CD14-positive monocyte (primary cell): ENCODE data around the gene PPM1H. TPM values are rescaled to one million over a fixed set of nuclear protein-coding genes. Genes with fewer than 3 reads are reported as not detected.

Experiments used
- DNase-seq, 3 donors: peaks; one replicate each; pipeline ENCODE4 v3.0.0-alpha.2; 2011 to 2022
- H2AFZ ChIP-seq: 2 replicates; pipeline ENCODE4 v1.6.0; 2012; ENCODE audit warnings: mild to moderate bottlenecking, low read depth, low read length, inconsistent platforms; ENCODE audit not compliant: insufficient read depth, poor library complexity, severe bottlenecking
- H3K27ac ChIP-seq, 2 donors: 1 replicate in 1 of 2; 2 replicates in 1 of 2; pipeline ENCODE4 v1.5.1; 2012 to 2013; ENCODE audit warnings: low read length in 2 of 2, control low read depth in 1 of 2, inconsistent platforms in 1 of 2, low read depth in 1 of 2, mild to moderate bottlenecking in 1 of 2
- H3K27me3 ChIP-seq, 2 donors: one replicate each; pipeline versions ENCODE4 v1.6.0 to v1.6.1; 2011 to 2013; ENCODE audit warnings: low read length in 2 of 2; ENCODE audit not compliant: control insufficient read depth in 2 of 2, insufficient read depth in 2 of 2
- H3K36me3 ChIP-seq, 2 donors: replicated peaks in 1 of 2; 1 replicate in 1 of 2; 2 replicates in 1 of 2; pipeline versions ENCODE4 v1.5.1 to v1.6.1; 2012 to 2013; ENCODE audit warnings: low read length in 2 of 2, control low read depth in 1 of 2, inconsistent platforms in 1 of 2, mild to moderate bottlenecking in 1 of 2; ENCODE audit not compliant: insufficient read depth in 2 of 2, control insufficient read depth in 1 of 2
- H3K4me1 ChIP-seq, 2 donors: 1 replicate in 1 of 2; 2 replicates in 1 of 2; pipeline versions ENCODE4 v1.5.1 to v1.6.1; 2012 to 2013; ENCODE audit warnings: low read length in 2 of 2, control low read depth in 1 of 2, inconsistent platforms in 1 of 2, mild to moderate bottlenecking in 1 of 2, moderate library complexity in 1 of 2; ENCODE audit not compliant: insufficient read depth in 2 of 2, control insufficient read depth in 1 of 2
- H3K4me2 ChIP-seq: replicated peaks from 2 replicates; pipeline ENCODE3; 2012; ENCODE audit warnings: low read length, moderate library complexity, mild to moderate bottlenecking; ENCODE audit not compliant: poor library complexity, severe bottlenecking; ENCODE audit errors: extremely low read depth
- H3K4me3 ChIP-seq, 3 experiments: fragments of 200-600 bp in 1 of 3; sonication (generic) in 1 of 3; replicated peaks in 1 of 3; 1 replicate in 2 of 3; 2 replicates in 1 of 3; pipeline ENCODE4 v1.5.1; 2011 to 2013; ENCODE audit warnings: low read length in 3 of 3, mild to moderate bottlenecking in 3 of 3, control low read depth in 2 of 3, low read depth in 2 of 3, inconsistent platforms in 1 of 3, moderate library complexity in 1 of 3
- H3K79me2 ChIP-seq: 2 replicates; pipeline ENCODE4 v1.6.0; 2012; ENCODE audit warnings: mild to moderate bottlenecking, control low read depth, inconsistent platforms, low read length, moderate library complexity; ENCODE audit not compliant: insufficient read depth
- H3K9ac ChIP-seq: 2 replicates; pipeline ENCODE4 v1.6.0; 2017; ENCODE audit warnings: low read length, mild to moderate bottlenecking; ENCODE audit not compliant: insufficient read depth, poor library complexity, severe bottlenecking
- H3K9me3 ChIP-seq, 2 donors: replicated peaks in 1 of 2; 1 replicate in 1 of 2; 2 replicates in 1 of 2; pipeline versions ENCODE4 v1.5.1 to v1.6.1; 2012 to 2013; ENCODE audit warnings: low read length in 2 of 2, control low read depth in 1 of 2; ENCODE audit not compliant: control insufficient read depth in 1 of 2, insufficient read depth in 1 of 2
- H4K20me1 ChIP-seq: 2 replicates; pipeline ENCODE4 v1.6.0; 2012; ENCODE audit warnings: mild to moderate bottlenecking, low read length, control low read depth, moderate library complexity; ENCODE audit not compliant: insufficient read depth
- H3K27ac Mint-ChIP-seq, 7 donors: one replicate each; pipeline ENCODE4 v1.8.0; 2020; ENCODE audit warnings: mild to moderate bottlenecking in 7 of 7, mixed read lengths in 7 of 7, moderate library complexity in 6 of 7, inconsistent platforms in 2 of 7
- H3K27me3 Mint-ChIP-seq, 3 donors: one replicate each; pipeline ENCODE4 v1.8.0; 2021 to 2022; ENCODE audit warnings: low read depth in 3 of 3, mild to moderate bottlenecking in 3 of 3, mixed read lengths in 3 of 3, moderate library complexity in 3 of 3, inconsistent platforms in 1 of 3
- H3K36me3 Mint-ChIP-seq, 2 donors: one replicate each; pipeline ENCODE4 v1.8.0; 2020; ENCODE audit warnings: mixed read lengths in 2 of 2, inconsistent platforms in 1 of 2, mild to moderate bottlenecking in 1 of 2
- H3K4me1 Mint-ChIP-seq: one replicate; pipeline ENCODE4 v1.8.0; 2020; ENCODE audit warnings: mild to moderate bottlenecking, mixed read lengths
- H3K4me3 Mint-ChIP-seq, 2 donors: one replicate each; pipeline ENCODE4 v1.8.0; 2020; ENCODE audit warnings: mild to moderate bottlenecking in 2 of 2, mixed read lengths in 2 of 2, moderate library complexity in 1 of 2
- H3K9me3 Mint-ChIP-seq, 7 donors: one replicate each; pipeline ENCODE4 v1.8.0; 2020 to 2022; ENCODE audit warnings: mixed read lengths in 7 of 7, mild to moderate bottlenecking in 6 of 7, moderate library complexity in 6 of 7, inconsistent platforms in 2 of 7
- WGBS: methylation state at CpG from one replicate; pipeline ENCODE4 v1.1.5; 2013; ENCODE audit warnings: missing lambda C conversion rate; ENCODE audit not compliant: insufficient coverage; 5-methylcytosine and 5-hydroxymethylcytosine counted together
- intact Hi-C, 2 donors: fragments of 100-400 bp; cut with micrococcal nuclease; formaldehyde crosslinking; loops; one replicate each; pipeline versions ENCODE4 v1.15.0 to v1.15.1; 2023
- polyA plus RNA-seq, 3 donors: library from polyadenylated mRNA; depleted of rRNA in 1 of 3; unstranded in 2 of 3; stranded (reverse) in 1 of 3; fragments of 300-500 nt in 2 of 3; fragments of >200 nt in 1 of 3; fragmentation: Illumina TruSeq in 2 of 3; gene quantifications; 1 replicate in 2 of 3; 2 replicates in 1 of 3; pipeline ENCODE4 v1.2.3, GENCODE V29; 2012 to 2021
- TF ChIP-seq, protein P1 (sequence below): fragments of 200-600 bp; IDR thresholded peaks from one replicate; pipeline ENCODE4 v1.8.0; 2022; ENCODE audit warnings: antibody characterized with exemption, mild to moderate bottlenecking

Gene PPM1H
- polyA plus RNA-seq, 3 donors, result 1.5 to 2.8 (median 1.9) TPM

GRCh38 chr12:62604373-62604772, 330.6 kb downstream of the PPM1H start:
- H3K27me3 ChIP-seq, result no peaks in the 10 kb centered on the region
- peak overlapping the region in 1 of 2 donors; percentile 99 for H3K27ac ChIP-seq
- Mint-ChIP-seq H3K4me3 (peak overlapping the region; percentile 89), H3K9me3 (no peaks in the 10 kb centered on the region), H3K27ac (peak overlapping the region; percentile 96 to 100 (median 99)), H3K36me3 (peaks cover 0 to 2% of the 10 kb centered on the region in 2 donors), H3K4me1 (peaks cover 37% of the 10 kb centered on the region), H3K27me3 (peaks cover 0 to 2% (median 0%) of the 10 kb centered on the region in 3 donors)
- TF ChIP-seq, protein P1, sequence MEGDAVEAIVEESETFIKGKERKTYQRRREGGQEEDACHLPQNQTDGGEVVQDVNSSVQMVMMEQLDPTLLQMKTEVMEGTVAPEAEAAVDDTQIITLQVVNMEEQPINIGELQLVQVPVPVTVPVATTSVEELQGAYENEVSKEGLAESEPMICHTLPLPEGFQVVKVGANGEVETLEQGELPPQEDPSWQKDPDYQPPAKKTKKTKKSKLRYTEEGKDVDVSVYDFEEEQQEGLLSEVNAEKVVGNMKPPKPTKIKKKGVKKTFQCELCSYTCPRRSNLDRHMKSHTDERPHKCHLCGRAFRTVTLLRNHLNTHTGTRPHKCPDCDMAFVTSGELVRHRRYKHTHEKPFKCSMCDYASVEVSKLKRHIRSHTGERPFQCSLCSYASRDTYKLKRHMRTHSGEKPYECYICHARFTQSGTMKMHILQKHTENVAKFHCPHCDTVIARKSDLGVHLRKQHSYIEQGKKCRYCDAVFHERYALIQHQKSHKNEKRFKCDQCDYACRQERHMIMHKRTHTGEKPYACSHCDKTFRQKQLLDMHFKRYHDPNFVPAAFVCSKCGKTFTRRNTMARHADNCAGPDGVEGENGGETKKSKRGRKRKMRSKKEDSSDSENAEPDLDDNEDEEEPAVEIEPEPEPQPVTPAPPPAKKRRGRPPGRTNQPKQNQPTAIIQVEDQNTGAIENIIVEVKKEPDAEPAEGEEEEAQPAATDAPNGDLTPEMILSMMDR, result no peak
- H2AFZ ChIP-seq, result peak overlapping the region; percentile 76
- H3K4me2 ChIP-seq, result peak overlapping the region; percentile 81
- no peaks in the 10 kb centered on the region for H3K9me3 ChIP-seq
- intact Hi-C loops, result loop anchor here in 1 of 2 donors (5.0 kb wide), 3 partner anchors 128 to 392 kb away; no protein-coding TSS in a partner anchor
- H3K4me3 ChIP-seq, result peak overlapping the region; percentile 54 to 86 (median 58)
- no peak for DNase-seq
- H3K9ac ChIP-seq, result peak overlapping the region; percentile 99
- no CpG with 5 or more reads among the region's 1 CpG for WGBS
- H3K4me1 ChIP-seq, result peaks cover 16 to 30% of the 10 kb centered on the region in 2 donors
- H3K79me2 ChIP-seq, result peaks cover 55% of the 10 kb centered on the region
- no peaks in the 10 kb centered on the region for H3K36me3 ChIP-seq
- H4K20me1 ChIP-seq, result no peaks in the 10 kb centered on the region

GRCh38 chr12:62603811-62604098, 331.2 kb downstream of the PPM1H start:
- H3K36me3 ChIP-seq, result no peaks in the 10 kb centered on the region
- H3K4me3 Mint-ChIP-seq, result peak overlapping the region; percentile 89
- TF ChIP-seq, protein P1, result no peak
- H3K4me3 ChIP-seq, result peak overlapping the region; percentile 54 to 86 (median 58)
- no peak for DNase-seq
- no peaks in the 10 kb centered on the region for H3K36me3 Mint-ChIP-seq
- H4K20me1 ChIP-seq, result no peaks in the 10 kb centered on the region
- H2AFZ ChIP-seq, result peak overlapping the region; percentile 76
- peaks cover 0 to 2% (median 0%) of the 10 kb centered on the region in 3 donors for H3K27me3 Mint-ChIP-seq
- peak overlapping the region; percentile 99 for H3K27ac ChIP-seq
- H3K27ac Mint-ChIP-seq, result peak overlapping the region; percentile 96 to 100 (median 99)
- no peaks in the 10 kb centered on the region for H3K27me3 ChIP-seq
- H3K4me2 ChIP-seq, result peak overlapping the region; percentile 81
- intact Hi-C loops, result loop anchor here in 1 of 2 donors (5.0 kb wide), 3 partner anchors 129 to 391 kb away; no protein-coding TSS in a partner anchor
- peaks cover 16 to 30% of the 10 kb centered on the region in 2 donors for H3K4me1 ChIP-seq
- H3K9ac ChIP-seq, result peak overlapping the region; percentile 99
- peaks cover 51% of the 10 kb centered on the region for H3K79me2 ChIP-seq
- WGBS, result 0% methylated on average over 8 of the region's 14 CpGs
- no peaks in the 10 kb centered on the region for H3K9me3 Mint-ChIP-seq
- H3K9me3 ChIP-seq, result no peaks in the 10 kb centered on the region
- peaks cover 37% of the 10 kb centered on the region for H3K4me1 Mint-ChIP-seq
